Measurements from ENCODE around the gene CTIF.

CTIF gene

GRCh38 chr18:48728204-48728833, 189.5 kb downstream of the CTIF start:
- peaks cover 0 to 3% (median 0%) of the 10 kb centered on the region in 4 experiments for H3K36me3 ChIP-seq (ENCODE audit: control insufficient read depth in 4 of 4, insufficient read depth in 4 of 4, low read length in 3 of 4)
- no peak overlapping the region for H3K4me3 ChIP-seq (ENCODE audit: control insufficient read depth in 1 of 7, extremely low read depth in 1 of 7, insufficient read depth in 4 of 7, low read depth in 2 of 7, low read length in 6 of 7)
- no peak for DNase-seq
- WGBS (ENCODE audit: insufficient coverage), result 90% methylated on average over 5 of the region's 6 CpGs
- H3K9me3 ChIP-seq (ENCODE audit: control extremely low read depth in 1 of 5, control insufficient read depth in 4 of 5, insufficient read depth in 2 of 5, low read depth in 1 of 5, low read length in 4 of 5), result peaks cover 0 to 16% (median 3%) of the 10 kb centered on the region in 5 experiments
- POLR2A ChIA-PET, result no interaction called here
- CTCF ChIA-PET, result interaction anchor here (1.0 to 1.6 kb wide), 2 partner anchors 10 to 46 kb away, joined by 3 to 4 read pairs; no protein-coding TSS in a partner anchor
- no peak overlapping the region for H3K27ac ChIP-seq (ENCODE audit: insufficient read depth in 1 of 2, low read depth in 1 of 2, low read length in 2 of 2, poor library complexity in 1 of 2, severe bottlenecking in 2 of 2)
- no peaks in the 10 kb centered on the region for H3K27me3 ChIP-seq (replicated peaks in 2 of 5; ENCODE audit: control insufficient read depth in 4 of 5, insufficient read depth in 5 of 5, low read length in 4 of 5)
- peaks cover 0 to 2% (median 1%) of the 10 kb centered on the region in 4 experiments for H3K4me1 ChIP-seq (ENCODE audit: control extremely low read depth in 1 of 4, control insufficient read depth in 4 of 4, insufficient read depth in 4 of 4, low read length in 3 of 4)

GRCh38 chr18:48729404-48729803, 190.6 kb downstream of the CTIF start:
- CTCF ChIA-PET, result no interaction called here
- POLR2A ChIA-PET, result no interaction called here
- Histone ChIP-seq H3K4me1 (ENCODE audit: control extremely low read depth in 1 of 4, control insufficient read depth in 4 of 4, insufficient read depth in 4 of 4, low read length in 3 of 4) (peaks cover 0 to 8% (median 4%) of the 10 kb centered on the region in 4 experiments), H3K27ac (ENCODE audit: insufficient read depth in 1 of 2, low read depth in 1 of 2, low read length in 2 of 2, poor library complexity in 1 of 2, severe bottlenecking in 2 of 2) (no peak overlapping the region), H3K27me3 (replicated peaks in 2 of 5; ENCODE audit: control insufficient read depth in 4 of 5, insufficient read depth in 5 of 5, low read length in 4 of 5) (no peaks in the 10 kb centered on the region), H3K36me3 (ENCODE audit: control insufficient read depth in 4 of 4, insufficient read depth in 4 of 4, low read length in 3 of 4) (peaks cover 0 to 3% (median 0%) of the 10 kb centered on the region in 4 experiments), H3K9me3 (ENCODE audit: control extremely low read depth in 1 of 5, control insufficient read depth in 4 of 5, insufficient read depth in 2 of 5, low read depth in 1 of 5, low read length in 4 of 5) (peaks cover 0 to 16% (median 3%) of the 10 kb centered on the region in 5 experiments), H3K4me3 (ENCODE audit: control insufficient read depth in 1 of 7, extremely low read depth in 1 of 7, insufficient read depth in 4 of 7, low read depth in 2 of 7, low read length in 6 of 7) (no peak overlapping the region)
- 98% methylated on average over 8 of the region's 8 CpGs for WGBS (ENCODE audit: insufficient coverage)
- DNase-seq, result no peak

GRCh38 chr18:48730010-48730409, 191.2 kb downstream of the CTIF start:
- 94% methylated on average over 8 of the region's 12 CpGs for WGBS (ENCODE audit: insufficient coverage)
- Histone ChIP-seq H3K27ac (ENCODE audit: insufficient read depth in 1 of 2, low read depth in 1 of 2, low read length in 2 of 2, poor library complexity in 1 of 2, severe bottlenecking in 2 of 2) (no peak overlapping the region), H3K36me3 (ENCODE audit: control insufficient read depth in 4 of 4, insufficient read depth in 4 of 4, low read length in 3 of 4) (peaks cover 0 to 3% (median 0%) of the 10 kb centered on the region in 4 experiments), H3K27me3 (replicated peaks in 2 of 5; ENCODE audit: control insufficient read depth in 4 of 5, insufficient read depth in 5 of 5, low read length in 4 of 5) (no peaks in the 10 kb centered on the region), H3K4me1 (ENCODE audit: control extremely low read depth in 1 of 4, control insufficient read depth in 4 of 4, insufficient read depth in 4 of 4, low read length in 3 of 4) (peaks cover 0 to 13% (median 7%) of the 10 kb centered on the region in 4 experiments), H3K4me3 (ENCODE audit: control insufficient read depth in 1 of 7, extremely low read depth in 1 of 7, insufficient read depth in 4 of 7, low read depth in 2 of 7, low read length in 6 of 7) (no peak overlapping the region), H3K9me3 (ENCODE audit: control extremely low read depth in 1 of 5, control insufficient read depth in 4 of 5, insufficient read depth in 2 of 5, low read depth in 1 of 5, low read length in 4 of 5) (peaks cover 0 to 16% (median 3%) of the 10 kb centered on the region in 5 experiments)
- POLR2A ChIA-PET, result no interaction called here
- DNase-seq, result no peak
- CTCF ChIA-PET, result no interaction called here

GRCh38 chr18:48732767-48733424, 194.1 kb downstream of the CTIF start:
- ChIA-PET POLR2A (no interaction called here), CTCF (interaction anchor here (0.8 to 1.4 kb wide), 2 partner anchors 8 to 18 kb away, joined by 3 read pairs; no protein-coding TSS in a partner anchor)
- no peak for DNase-seq
- no peak overlapping the region for H3K4me3 ChIP-seq (ENCODE audit: control insufficient read depth in 1 of 7, extremely low read depth in 1 of 7, insufficient read depth in 4 of 7, low read depth in 2 of 7, low read length in 6 of 7)
- no peaks in the 10 kb centered on the region for H3K36me3 ChIP-seq (ENCODE audit: control insufficient read depth in 4 of 4, insufficient read depth in 4 of 4, low read length in 3 of 4)
- peaks cover 0 to 21% (median 10%) of the 10 kb centered on the region in 4 experiments for H3K4me1 ChIP-seq (ENCODE audit: control extremely low read depth in 1 of 4, control insufficient read depth in 4 of 4, insufficient read depth in 4 of 4, low read length in 3 of 4)
- no peaks in the 10 kb centered on the region for H3K9me3 ChIP-seq (ENCODE audit: control extremely low read depth in 1 of 5, control insufficient read depth in 4 of 5, insufficient read depth in 2 of 5, low read depth in 1 of 5, low read length in 4 of 5)
- H3K27ac ChIP-seq (ENCODE audit: insufficient read depth in 1 of 2, low read depth in 1 of 2, low read length in 2 of 2, poor library complexity in 1 of 2, severe bottlenecking in 2 of 2), result no peak overlapping the region
- WGBS (ENCODE audit: insufficient coverage), result 84% methylated on average over 6 of the region's 11 CpGs
- no peaks in the 10 kb centered on the region for H3K27me3 ChIP-seq (replicated peaks in 2 of 5; ENCODE audit: control insufficient read depth in 4 of 5, insufficient read depth in 5 of 5, low read length in 4 of 5)

- no peak for DNase-seq
- no peaks in the 10 kb centered on the region for H3K9me3 ChIP-seq (ENCODE audit: control extremely low read depth in 1 of 5, control insufficient read depth in 4 of 5, insufficient read depth in 2 of 5, low read depth in 1 of 5, low read length in 4 of 5)
- H3K27ac ChIP-seq (ENCODE audit: insufficient read depth in 1 of 2, low read depth in 1 of 2, low read length in 2 of 2, poor library complexity in 1 of 2, severe bottlenecking in 2 of 2), result no peak overlapping the region
- POLR2A ChIA-PET, result no interaction called here
- peaks cover 0 to 21% (median 10%) of the 10 kb centered on the region in 4 experiments for H3K4me1 ChIP-seq (ENCODE audit: control extremely low read depth in 1 of 4, control insufficient read depth in 4 of 4, insufficient read depth in 4 of 4, low read length in 3 of 4)
- CTCF ChIA-PET, result no interaction called here
- no peaks in the 10 kb centered on the region for H3K36me3 ChIP-seq (ENCODE audit: control insufficient read depth in 4 of 4, insufficient read depth in 4 of 4, low read length in 3 of 4)
- WGBS (ENCODE audit: insufficient coverage), result 61% methylated on average over 9 of the region's 10 CpGs
- no peaks in the 10 kb centered on the region for H3K27me3 ChIP-seq (replicated peaks in 2 of 5; ENCODE audit: control insufficient read depth in 4 of 5, insufficient read depth in 5 of 5, low read length in 4 of 5)
- no peak overlapping the region for H3K4me3 ChIP-seq (ENCODE audit: control insufficient read depth in 1 of 7, extremely low read depth in 1 of 7, insufficient read depth in 4 of 7, low read depth in 2 of 7, low read length in 6 of 7)
Observed at GRCh38 chr18:48733643-48734253, 194.9 kb downstream of the CTIF start.

- Histone ChIP-seq H3K4me1 (ENCODE audit: control extremely low read depth in 1 of 4, control insufficient read depth in 4 of 4, insufficient read depth in 4 of 4, low read length in 3 of 4) (peaks cover 0 to 21% (median 10%) of the 10 kb centered on the region in 4 experiments), H3K27me3 (replicated peaks in 2 of 5; ENCODE audit: control insufficient read depth in 4 of 5, insufficient read depth in 5 of 5, low read length in 4 of 5) (no peaks in the 10 kb centered on the region), H3K9me3 (ENCODE audit: control extremely low read depth in 1 of 5, control insufficient read depth in 4 of 5, insufficient read depth in 2 of 5, low read depth in 1 of 5, low read length in 4 of 5) (no peaks in the 10 kb centered on the region), H3K36me3 (ENCODE audit: control insufficient read depth in 4 of 4, insufficient read depth in 4 of 4, low read length in 3 of 4) (no peaks in the 10 kb centered on the region), H3K4me3 (ENCODE audit: control insufficient read depth in 1 of 7, extremely low read depth in 1 of 7, insufficient read depth in 4 of 7, low read depth in 2 of 7, low read length in 6 of 7) (no peak overlapping the region), H3K27ac (ENCODE audit: insufficient read depth in 1 of 2, low read depth in 1 of 2, low read length in 2 of 2, poor library complexity in 1 of 2, severe bottlenecking in 2 of 2) (no peak overlapping the region)
- WGBS (ENCODE audit: insufficient coverage), result 100% methylated on average over 1 of the region's 5 CpGs
- CTCF ChIA-PET, result no interaction called here
- POLR2A ChIA-PET, result no interaction called here
- no peak for DNase-seq
Observed at GRCh38 chr18:48734460-48734859, 195.6 kb downstream of the CTIF start.
